Measurements from ENCODE around the gene GINS2.

Gene GINS2

GRCh38 chr16:85715169-85716021 is 26.6 kb upstream of the GINS2 start:
- DNase-seq = no peak

DNA sequence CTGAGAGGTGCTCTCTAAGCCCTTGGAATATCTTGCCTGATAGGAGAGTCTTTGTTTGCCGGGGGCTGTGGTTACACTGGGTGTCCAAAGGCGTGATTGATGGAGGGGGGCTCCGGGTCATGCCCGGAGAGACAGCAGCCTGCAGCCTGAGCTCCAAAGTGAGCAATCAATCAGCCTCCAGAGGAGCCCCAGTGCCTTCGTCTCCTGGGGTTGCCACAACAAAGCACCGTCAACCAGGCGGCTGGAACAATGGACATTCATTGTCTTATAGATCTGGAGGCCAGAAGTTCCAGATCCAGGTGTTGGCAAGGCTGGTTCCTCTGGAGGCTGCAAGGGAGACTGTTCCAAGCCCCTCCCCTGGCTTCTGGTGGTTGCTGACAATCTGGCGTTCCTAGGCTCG is 24.0 kb upstream of the GINS2 start:
- DNase-seq = no peak

- DNase-seq = no peak
Observed at GRCh38 chr16:85711982-85712587, 23.3 kb upstream of the GINS2 start.

DNA sequence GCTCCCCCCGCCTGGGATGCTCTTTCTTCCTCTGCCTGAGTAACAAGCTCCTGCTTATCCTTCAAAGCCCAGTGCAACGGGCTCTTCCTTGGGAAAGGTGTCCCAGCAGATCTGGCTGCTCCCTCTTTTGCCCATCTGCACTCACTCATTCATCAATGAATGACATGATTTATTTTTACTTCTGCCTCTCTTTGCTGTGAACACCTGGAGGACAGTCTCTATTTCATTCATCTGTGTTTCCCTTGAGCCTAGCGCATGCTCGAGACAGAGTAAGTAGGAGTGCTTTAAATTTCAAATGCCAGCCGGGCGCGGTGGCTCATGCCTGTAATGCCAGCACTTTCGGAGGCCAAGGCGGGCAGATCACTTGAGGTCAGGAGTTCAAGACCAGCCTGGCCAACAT is 22.0 kb upstream of the GINS2 start:
- no peak for DNase-seq

DNA sequence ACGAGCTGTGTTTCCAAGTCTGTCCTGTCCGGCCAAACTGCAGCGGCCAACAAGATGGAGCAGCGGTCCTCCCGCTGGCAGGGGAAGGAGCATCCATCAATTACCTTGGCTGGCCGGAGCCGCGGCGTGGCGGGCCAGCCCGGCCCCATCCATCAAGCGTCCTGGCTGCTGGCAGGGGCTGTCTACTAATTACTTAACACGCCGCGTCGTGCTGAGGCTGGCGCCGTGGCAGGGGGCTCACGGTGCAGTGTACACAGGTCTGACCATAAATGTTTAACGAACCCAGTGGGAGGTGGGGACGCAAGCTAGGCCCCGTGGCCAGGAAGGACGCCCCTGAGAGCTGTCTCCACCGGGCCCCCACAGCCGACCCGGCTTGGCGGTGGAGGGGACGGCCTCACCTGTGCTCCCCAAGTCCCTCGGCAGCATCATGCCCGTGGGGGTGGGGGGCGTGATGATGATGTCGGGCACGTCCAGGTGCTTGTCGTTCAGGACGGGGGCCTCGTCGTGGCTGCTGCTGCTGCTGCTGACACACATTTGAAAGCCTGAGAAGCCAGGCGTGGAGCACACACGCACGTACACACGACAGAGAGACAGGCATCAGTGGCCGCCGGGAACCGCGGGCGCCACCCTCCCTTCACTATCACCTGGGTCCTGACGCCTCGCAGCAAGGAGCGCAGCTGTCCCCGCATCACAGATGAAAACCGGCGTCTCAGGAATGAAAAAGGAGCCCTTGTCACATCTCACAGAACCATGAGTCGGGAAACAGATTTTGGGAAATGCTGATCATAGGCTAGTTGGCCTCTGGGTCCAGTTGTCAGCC is 21.2 kb upstream of the GINS2 start:
- DNase-seq = no peak

GRCh38 chr16:85708338-85708737 is 19.6 kb upstream of the GINS2 start:
- DNase-seq = no peak

DNA sequence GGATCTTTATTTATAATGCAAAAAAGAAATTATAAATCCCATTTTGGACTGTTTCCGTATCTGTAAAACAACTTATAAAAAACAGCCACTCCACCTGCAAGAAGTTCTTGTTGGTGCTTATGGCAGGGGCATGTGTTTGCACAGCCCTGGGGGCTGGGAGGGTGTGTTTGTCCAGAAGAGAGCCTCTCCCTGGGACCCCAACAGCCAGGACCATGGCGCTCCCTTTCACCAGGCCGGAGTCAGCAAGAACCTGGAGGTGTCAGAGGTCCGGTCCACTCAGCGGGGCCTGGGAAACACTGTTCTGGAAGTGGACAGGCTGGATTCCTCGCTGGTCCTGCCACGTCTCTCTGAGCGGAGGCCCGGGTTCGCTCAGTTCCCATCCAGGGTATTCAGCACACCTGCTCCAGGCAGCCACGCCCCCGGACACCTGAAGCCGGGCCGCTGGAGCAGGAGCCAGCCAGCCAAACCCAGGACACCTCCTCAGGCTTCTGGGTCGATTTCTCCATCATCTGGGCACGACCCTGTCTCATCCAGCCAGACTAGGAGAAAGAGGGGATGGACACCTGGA is 18.9 kb upstream of the GINS2 start:
- no peak for DNase-seq

GRCh38 chr16:85706449-85707034 is 17.8 kb upstream of the GINS2 start:
- DNase-seq = no peak

DNA sequence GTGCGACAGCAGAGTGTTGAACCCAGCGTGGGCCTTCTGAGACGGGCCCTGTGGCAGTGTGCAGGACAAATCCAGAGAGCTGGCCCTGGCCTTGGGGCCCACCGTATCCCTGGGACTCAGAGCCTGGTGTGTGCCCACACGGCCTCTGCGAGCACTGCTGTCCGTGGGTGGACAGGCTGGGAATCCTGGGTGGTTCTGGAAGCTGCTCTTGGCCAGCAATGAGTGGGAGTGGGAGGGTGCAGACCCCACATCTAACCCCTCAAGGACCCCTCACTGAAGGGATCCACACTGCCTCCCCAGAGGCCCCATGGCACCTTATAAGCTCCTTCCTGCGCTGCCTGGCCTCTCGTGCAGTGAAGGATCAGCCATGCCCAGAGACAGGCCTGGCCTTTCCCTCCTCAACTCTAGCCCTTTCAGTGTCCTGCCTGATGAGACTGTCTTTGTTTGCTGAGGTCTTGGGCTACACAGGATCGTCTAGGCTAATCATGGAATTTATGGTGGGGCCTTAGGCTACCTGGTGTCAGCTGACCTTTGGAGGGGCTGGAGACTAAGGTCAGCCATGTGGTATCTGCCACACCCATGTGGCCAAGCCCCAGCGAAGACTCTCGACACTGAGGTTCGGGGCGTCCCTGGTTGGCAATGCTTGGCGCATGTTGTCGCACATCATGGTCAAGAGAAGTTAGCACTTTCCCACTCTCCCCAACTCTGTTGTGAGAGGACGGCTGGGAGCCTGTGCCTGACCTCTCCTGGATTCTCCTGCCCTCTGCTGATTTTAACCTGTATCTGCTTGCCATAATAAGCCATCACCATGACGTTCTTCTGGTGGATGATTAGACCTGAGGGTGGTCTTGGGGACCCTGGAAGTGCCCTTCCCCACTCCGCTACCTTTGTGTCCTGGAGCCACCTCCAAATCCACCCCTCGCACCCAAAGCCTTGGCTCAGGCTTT is 16.4 kb upstream of the GINS2 start:
- DNase-seq = no peak

- DNase-seq = no peak
Observed at GRCh38 chr16:85704011-85704410, 15.3 kb upstream of the GINS2 start.

DNA sequence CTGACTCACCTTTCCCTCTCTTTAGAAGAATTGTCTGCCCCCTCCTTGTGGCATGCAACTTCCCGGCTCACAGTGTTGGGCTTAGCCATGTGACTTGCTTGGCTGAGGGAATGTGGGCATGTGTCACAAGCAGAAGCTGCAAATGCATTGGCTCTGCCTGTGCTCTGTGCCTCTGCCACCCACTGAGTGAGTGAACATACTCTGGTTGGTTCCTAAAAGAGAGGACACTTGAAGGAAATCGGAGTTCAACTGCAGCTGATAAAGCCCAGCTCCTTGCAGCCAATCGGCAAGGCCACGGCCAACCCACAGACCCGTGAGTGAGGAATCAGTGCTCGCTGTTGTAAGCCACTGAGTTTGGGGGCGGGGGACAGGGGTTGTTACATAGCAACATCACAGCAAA is 10.9 kb upstream of the GINS2 start:
- no peak for DNase-seq

DNA sequence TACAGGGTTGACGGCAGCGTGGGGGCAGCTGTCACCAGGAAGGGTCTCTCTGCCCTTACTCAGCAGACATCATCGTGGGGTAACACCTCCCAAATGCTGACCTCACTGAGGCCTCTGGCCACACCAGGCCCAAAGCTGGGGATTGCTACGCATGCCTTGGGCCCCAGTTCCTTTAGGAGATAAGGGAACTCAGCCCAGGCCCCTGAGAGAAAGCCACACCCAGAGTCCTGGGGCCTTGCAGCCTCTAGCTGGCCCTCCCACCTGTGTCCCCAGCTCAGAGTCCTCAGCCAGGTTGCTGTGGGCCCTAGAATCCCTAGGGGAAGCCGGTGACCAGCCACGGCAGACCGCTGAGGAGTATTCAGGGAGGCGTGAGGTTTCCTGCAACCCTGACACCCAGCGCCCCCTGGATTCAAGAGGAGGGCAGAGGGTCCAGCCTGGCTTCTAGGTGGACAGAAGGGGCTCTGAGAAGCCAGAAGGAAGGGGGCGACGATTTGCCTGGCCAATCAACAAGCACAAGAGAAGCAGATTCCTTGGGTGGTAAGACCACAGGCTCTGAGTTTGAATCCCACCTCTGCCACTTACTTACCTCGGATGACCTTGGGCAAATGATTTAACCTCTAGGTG is 10.3 kb upstream of the GINS2 start:
- DNase-seq = no peak

DNA sequence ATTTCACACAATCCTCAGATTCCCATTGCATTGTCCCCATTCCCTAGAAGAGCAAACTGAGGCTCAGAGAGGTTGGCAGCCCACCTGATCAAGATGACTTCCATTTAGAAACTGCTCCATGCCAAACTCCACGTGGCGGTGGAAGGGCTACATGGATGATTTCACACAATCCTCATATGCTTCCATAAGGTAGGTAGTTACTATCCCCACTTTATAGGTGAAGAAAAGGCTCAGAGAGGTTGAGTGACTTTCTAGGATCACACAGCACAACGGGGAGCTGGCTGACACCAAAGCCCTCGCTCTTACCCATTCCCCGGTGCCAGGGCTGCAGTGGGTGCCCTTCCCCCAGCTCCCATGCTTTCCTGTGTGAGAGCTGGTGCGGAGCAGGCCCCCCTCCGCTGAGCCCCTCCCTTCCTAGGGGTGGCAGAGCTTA is 9.7 kb upstream of the GINS2 start:
- DNase-seq = no peak

- no peak for DNase-seq
Observed at GRCh38 chr16:85697431-85697830, 8.7 kb upstream of the GINS2 start.

DNA sequence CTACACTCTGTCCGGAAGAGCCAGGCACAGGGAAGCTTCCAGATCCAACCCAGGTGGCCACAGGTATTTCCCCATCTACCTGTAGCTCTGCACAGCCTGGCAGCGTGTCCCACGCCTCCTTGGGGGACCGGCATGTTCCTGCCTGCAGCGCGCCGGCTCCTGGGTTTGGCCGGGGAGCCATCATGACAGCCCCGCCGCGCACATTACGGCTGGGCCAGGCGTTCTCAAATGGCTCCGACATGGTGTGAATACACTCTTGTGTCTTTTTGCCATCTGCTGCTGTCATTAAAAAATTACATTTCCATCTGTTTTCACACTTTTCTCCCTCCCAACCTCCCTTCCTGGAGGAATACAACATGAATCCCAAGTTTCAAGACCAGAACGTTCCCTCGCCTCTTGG is 8.0 kb upstream of the GINS2 start:
- no peak for DNase-seq

GRCh38 chr16:85695196-85696128 is 6.7 kb upstream of the GINS2 start:
- DNase-seq = no peak

DNA sequence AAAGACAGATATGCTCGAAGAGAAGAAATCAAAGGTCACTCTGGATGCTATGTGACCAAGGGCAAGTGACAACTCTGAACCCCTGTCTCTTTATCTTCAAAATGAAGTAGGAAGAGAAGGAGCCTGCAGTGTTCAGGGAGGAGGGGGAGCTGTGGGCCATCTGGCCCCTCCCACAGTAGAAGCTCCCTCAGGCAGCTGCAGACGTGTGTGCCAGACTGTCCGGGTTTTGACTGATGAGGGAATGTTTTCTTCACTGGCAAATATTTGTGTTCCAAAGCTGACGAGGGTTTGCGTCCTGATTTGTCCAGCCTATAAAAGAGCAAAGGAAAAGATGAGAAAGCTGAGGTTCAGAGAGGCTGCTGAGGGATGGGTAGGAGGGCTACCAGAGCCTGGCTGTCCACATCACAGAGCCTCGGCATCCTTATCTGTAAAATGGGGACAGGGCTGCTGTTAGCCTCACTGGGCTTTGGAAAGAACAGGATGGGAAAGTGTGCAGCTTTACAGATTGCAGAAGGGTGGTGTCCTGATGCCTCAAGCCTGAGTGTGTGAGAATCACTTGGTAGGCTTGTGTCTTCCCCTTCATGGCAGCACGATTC is 1.8 kb upstream of the GINS2 start:
- no peak for DNase-seq

- no peak for DNase-seq
Observed at GRCh38 chr16:85689950-85690320, 1.2 kb upstream of the GINS2 start.

- DNase-seq = no peak
Observed at GRCh38 chr16:85689285-85689949, 663 bp upstream of the GINS2 start.

Measured in HCEC 1CT (cell line).